Astrocyte of the cerebellum (primary cell): ENCODE results near the gene PDE4D.

ENCODE experiments used
- DNase-seq: peaks from one replicate; pipeline ENCODE4 v3.0.0-alpha.2; 2011; ENCODE audit warnings: low read depth
- H3K4me3 ChIP-seq: 2 replicates; pipeline ENCODE4 v1.5.1; 2011; ENCODE audit warnings: mild to moderate bottlenecking, low read depth, low read length, moderate library complexity
- in situ Hi-C: cut with HindIII; loops from 2 replicates; pipeline ENCODE4 v1.10.0; 2017; ENCODE audit warnings: low sequenced_read_pairs
- TF ChIP-seq, protein P1 (sequence below): IDR thresholded peaks from 2 replicates; pipeline ENCODE4 v1.5.1; 2012; ENCODE audit warnings: low read length, low read depth, moderate library complexity, mild to moderate bottlenecking; ENCODE audit errors: missing control alignments

PDE4D gene

DNA sequence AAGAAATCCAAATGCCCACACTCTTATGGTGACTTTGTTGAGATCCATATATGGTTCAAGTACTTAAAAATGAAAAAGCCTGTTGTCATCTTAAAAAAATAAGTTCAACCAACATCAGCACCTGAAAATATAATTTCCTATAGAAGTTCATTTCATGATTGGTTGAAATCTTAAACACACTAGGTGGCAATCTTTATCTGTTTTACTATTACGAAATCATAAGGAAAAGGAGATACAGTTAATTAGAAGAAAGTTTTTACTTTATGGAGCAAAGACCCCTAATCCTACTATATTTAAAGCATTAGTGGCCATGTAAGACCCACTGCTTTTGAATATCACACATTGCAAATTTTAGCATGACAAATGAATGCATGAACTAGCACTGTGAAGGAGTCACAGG lies 694.7 kb downstream of the PDE4D start:
- in situ Hi-C loops: no loop called here
- no peak for DNase-seq
- no peak overlapping the region for H3K4me3 ChIP-seq
- TF ChIP-seq, protein P1, sequence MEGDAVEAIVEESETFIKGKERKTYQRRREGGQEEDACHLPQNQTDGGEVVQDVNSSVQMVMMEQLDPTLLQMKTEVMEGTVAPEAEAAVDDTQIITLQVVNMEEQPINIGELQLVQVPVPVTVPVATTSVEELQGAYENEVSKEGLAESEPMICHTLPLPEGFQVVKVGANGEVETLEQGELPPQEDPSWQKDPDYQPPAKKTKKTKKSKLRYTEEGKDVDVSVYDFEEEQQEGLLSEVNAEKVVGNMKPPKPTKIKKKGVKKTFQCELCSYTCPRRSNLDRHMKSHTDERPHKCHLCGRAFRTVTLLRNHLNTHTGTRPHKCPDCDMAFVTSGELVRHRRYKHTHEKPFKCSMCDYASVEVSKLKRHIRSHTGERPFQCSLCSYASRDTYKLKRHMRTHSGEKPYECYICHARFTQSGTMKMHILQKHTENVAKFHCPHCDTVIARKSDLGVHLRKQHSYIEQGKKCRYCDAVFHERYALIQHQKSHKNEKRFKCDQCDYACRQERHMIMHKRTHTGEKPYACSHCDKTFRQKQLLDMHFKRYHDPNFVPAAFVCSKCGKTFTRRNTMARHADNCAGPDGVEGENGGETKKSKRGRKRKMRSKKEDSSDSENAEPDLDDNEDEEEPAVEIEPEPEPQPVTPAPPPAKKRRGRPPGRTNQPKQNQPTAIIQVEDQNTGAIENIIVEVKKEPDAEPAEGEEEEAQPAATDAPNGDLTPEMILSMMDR: no peak

DNA sequence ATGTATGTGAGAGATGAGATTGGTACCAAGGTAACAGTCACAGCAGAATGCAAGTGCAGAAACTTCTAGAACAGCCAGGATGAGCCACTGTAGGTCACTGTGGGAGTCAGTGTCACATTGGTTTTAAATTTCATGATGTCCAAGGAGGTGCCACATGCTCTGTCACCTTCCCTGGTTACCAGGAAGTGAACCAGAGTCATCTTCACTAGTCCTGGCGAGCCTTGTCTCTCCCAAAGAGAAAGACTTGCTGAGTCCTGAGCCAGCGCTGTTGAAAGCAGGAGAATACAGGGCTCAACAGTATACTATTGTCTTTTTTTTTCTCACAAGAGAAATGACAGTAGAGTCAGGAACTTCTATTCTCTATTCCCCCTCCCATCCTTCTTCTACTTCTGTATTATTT lies 695.2 kb downstream of the PDE4D start:
- TF ChIP-seq, protein P1: no peak
- in situ Hi-C loops: no loop called here
- H3K4me3 ChIP-seq: no peak overlapping the region
- no peak for DNase-seq

DNA sequence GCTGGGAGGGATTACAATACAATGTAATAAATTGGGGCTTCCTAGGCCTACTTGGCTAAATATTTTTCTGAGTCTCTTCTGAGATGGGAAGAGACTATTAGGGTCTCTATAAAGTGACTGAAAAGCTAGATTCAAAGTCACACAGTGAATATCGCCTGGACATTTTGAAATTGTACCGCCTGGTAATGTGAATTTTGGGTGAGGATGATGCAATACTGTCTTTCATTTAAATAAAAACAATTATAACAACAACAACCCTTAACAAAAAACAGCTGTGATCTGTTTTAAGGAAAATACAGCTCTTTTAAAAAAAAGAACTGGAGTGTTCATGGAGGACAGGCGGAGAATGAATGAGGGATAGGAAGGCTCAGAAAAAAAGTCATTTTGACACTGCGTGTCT lies 695.6 kb downstream of the PDE4D start:
- no peak for DNase-seq
- in situ Hi-C loops: no loop called here
- TF ChIP-seq, protein P1: no peak
- no peak overlapping the region for H3K4me3 ChIP-seq

DNA sequence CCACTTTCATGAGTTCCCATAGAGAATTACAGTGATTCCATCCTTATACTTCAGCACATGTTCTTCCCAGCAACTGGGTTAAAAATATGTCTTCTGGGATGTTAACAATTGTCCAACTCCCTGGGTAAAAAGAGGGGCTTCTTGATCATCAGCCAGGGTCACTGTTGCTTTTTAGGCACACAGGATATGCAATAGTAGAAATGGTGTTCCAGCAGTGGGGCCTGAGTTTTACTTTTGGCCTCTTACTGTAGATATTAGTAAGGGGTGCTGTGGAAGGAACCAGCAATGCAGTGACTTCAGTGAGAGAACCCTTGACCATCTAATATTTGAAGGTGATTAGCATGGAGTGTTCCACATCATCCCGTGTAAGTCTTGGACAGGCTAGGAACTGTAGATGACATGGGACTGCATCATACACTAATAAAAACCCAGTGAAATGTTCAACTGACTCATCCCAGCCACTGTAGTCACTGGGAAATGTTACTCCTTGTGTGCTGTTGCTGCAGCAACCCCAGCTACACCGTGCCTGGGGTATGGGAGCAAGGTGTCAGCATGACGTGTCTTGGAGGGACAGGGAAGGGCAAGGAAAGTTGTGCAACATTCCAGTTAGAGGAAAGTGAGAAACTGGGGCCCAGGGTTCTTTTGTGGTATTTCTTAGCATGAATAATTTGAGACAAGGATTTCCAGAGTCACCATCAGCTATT lies 699.8 kb downstream of the PDE4D start:
- H3K4me3 ChIP-seq: no peak overlapping the region
- in situ Hi-C loops: no loop called here
- DNase-seq: peak; percentile 41
- TF ChIP-seq, protein P1: no peak

DNA sequence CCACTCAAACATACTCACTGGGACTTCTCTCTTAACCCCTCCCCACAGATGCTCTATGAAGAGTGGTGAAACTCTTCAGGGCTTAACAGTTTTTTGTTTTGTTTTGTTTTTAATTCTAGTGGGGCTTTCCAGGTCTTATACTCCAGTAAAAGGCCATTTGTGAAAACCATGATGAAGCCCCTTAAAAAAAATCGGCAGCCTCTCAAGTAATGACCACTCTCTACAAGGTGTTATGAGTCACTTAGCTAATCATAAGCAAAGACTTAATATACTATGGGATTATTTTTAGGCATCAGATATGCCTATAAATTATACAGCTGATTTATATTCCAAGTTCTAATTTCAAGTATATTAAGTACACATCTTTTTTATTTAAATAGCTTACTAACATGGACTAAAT lies 702.8 kb downstream of the PDE4D start:
- in situ Hi-C loops: no loop called here
- TF ChIP-seq, protein P1: no peak
- no peak overlapping the region for H3K4me3 ChIP-seq
- DNase-seq: no peak

DNA sequence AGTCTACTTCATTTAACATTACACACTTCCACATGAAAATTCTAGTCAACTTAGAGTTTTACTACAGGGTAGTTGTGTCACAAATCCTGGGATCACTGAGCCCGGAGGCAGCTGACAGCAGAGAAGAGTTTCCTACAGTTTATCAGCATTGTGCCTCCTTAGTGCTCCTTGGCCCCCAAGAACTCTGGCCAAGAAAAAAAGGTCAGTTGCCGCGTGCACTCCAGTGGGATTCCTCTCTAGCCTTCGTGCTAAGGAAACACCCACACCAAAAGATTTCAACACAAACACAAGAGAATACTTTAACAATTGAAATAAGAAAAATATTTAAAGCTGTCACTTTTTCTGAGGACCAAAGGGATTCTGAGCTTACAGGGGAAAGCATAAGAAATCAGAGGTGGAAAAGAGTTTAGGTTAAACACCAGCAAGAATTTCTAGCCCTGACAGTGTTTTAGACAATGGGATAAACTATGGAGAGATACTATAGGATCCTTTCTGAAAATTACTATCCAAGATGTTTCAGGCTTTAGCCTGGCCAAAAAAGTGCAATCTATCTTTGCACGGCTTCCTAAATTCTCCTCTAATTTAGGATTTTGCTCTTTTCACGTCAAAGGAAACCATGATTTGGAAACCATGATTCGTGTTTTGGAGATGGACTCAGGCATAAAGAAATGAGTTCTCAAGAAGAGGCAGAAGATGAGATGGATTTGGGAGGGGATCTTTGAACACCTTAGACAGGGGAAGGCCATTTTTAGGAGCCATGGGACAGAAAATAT lies 703.9 kb downstream of the PDE4D start:
- no peak for DNase-seq
- in situ Hi-C loops: no loop called here
- TF ChIP-seq, protein P1: no peak
- H3K4me3 ChIP-seq: no peak overlapping the region
